WTC11 (cell line): ENCODE measurements around the gene DPP10. TPM values are rescaled to one million over a fixed set of nuclear protein-coding genes. Genes with fewer than 3 reads are reported as not detected.

Experiments used
- ATAC-seq: fragments of 200-7000 bp; cut with Tn5 transposase; 2 replicates; pipeline ENCODE4 v1.10.0; 2021; ENCODE audit warnings: mild to moderate bottlenecking, moderate library complexity
- CTCF ChIA-PET: fragments of 300-600 bp; sonication (Branson Sonifier 250); formaldehyde crosslinking; loops from one replicate; lab custom pipeline; 2021; ENCODE audit warnings: antibody characterized with exemption; lab: Charles Lee
- POLR2A ChIA-PET: fragments of 350-600 bp; sonication (Branson Sonifier 250); formaldehyde crosslinking; loops from one replicate; lab custom pipeline; 2021; ENCODE audit warnings: antibody characterized with exemption; lab: Charles Lee
- DNase-seq: peaks from one replicate; pipeline ENCODE4 v3.0.0; 2021; ENCODE audit warnings: low spot score
- H3K27ac Mint-ChIP-seq: 2 replicates; pipeline ENCODE4 v1.8.0; 2021; ENCODE audit warnings: mixed read lengths
- H3K27me3 Mint-ChIP-seq: 2 replicates; pipeline ENCODE4 v1.8.0; 2021; ENCODE audit warnings: low read depth, mild to moderate bottlenecking, moderate library complexity, mixed read lengths
- H3K36me3 Mint-ChIP-seq: 2 replicates; pipeline ENCODE4 v1.8.0; 2021; ENCODE audit warnings: mixed read lengths
- H3K4me1 Mint-ChIP-seq: 2 replicates; pipeline ENCODE4 v1.8.0; 2022; ENCODE audit warnings: mixed read lengths
- H3K4me3 Mint-ChIP-seq: 2 replicates; pipeline ENCODE4 v1.8.0; 2021; ENCODE audit warnings: mild to moderate bottlenecking, moderate library complexity, mixed read lengths
- H3K9me3 Mint-ChIP-seq: 2 replicates; pipeline ENCODE4 v1.8.0; 2021; ENCODE audit warnings: mixed read lengths
- CREB1 ChIP-seq: sonication (generic); formaldehyde crosslinking; IDR thresholded peaks from 2 replicates; pipeline ENCODE4 v1.8.0; 2023; ENCODE audit warnings: mild to moderate bottlenecking, missing genetic modification reagents
- EMX1 ChIP-seq: fragments of 250-450 bp; sonication (Bioruptor Pico); IDR thresholded peaks from 2 replicates; pipeline ENCODE4 v1.8.0; 2021; ENCODE audit warnings: mild to moderate bottlenecking
- FOXK1 ChIP-seq: sonication (generic); formaldehyde crosslinking; IDR thresholded peaks from 2 replicates; pipeline ENCODE4 v1.8.0; 2022; ENCODE audit warnings: mild to moderate bottlenecking, moderate library complexity, missing genetic modification reagents
- FOXP1 ChIP-seq: sonication (generic); formaldehyde crosslinking; IDR thresholded peaks from 2 replicates; pipeline ENCODE4 v1.8.0; 2022; ENCODE audit warnings: missing genetic modification reagents, mild to moderate bottlenecking, moderate library complexity, borderline replicate concordance
- GABPB1 ChIP-seq: sonication (generic); formaldehyde crosslinking; IDR thresholded peaks from 2 replicates; pipeline ENCODE4 v1.8.1; 2023; ENCODE audit warnings: mild to moderate bottlenecking, missing genetic modification reagents
- GRHL2 ChIP-seq: fragments of 250-450 bp; sonication (Bioruptor Pico); IDR thresholded peaks from 2 replicates; pipeline ENCODE4 v1.8.0; 2022; ENCODE audit warnings: mild to moderate bottlenecking, moderate library complexity; ENCODE audit not compliant: insufficient replicate concordance, severe bottlenecking
- KAT7 ChIP-seq: sonication (generic); formaldehyde crosslinking; IDR thresholded peaks from 2 replicates; pipeline ENCODE4 v1.8.1; 2023; ENCODE audit warnings: missing genetic modification reagents, mild to moderate bottlenecking, borderline replicate concordance
- SP1 ChIP-seq: sonication (generic); formaldehyde crosslinking; conservative IDR thresholded peaks from 2 replicates; pipeline ENCODE4 v1.8.1; 2022; ENCODE audit warnings: missing genetic modification reagents
- TEAD4 ChIP-seq: sonication (generic); formaldehyde crosslinking; IDR thresholded peaks from 2 replicates; pipeline ENCODE4 v1.8.0; 2022; ENCODE audit warnings: mild to moderate bottlenecking, missing genetic modification reagents
- ZNF317 ChIP-seq: sonication (generic); formaldehyde crosslinking; IDR thresholded peaks from 2 replicates; pipeline ENCODE4 v1.8.1; 2023; ENCODE audit warnings: low read depth, mild to moderate bottlenecking, moderate library complexity, missing genetic modification reagents, borderline replicate concordance
- ZNF396 ChIP-seq: fragments of 250-450 bp; sonication (Bioruptor Pico); IDR thresholded peaks from 2 replicates; pipeline ENCODE4 v1.8.0; 2021; ENCODE audit warnings: mild to moderate bottlenecking, moderate library complexity, borderline replicate concordance
- ZNF671 ChIP-seq: fragments of 250-450 bp; sonication (Bioruptor Pico); IDR thresholded peaks from 2 replicates; pipeline ENCODE4 v1.8.0; 2021; ENCODE audit warnings: mild to moderate bottlenecking
- total RNA-seq: library from RNA; stranded (reverse); gene quantifications from 3 replicates; pipeline ENCODE4 v1.2.3, GENCODE V29; 2021
- TF ChIP-seq, protein P1 (sequence below): sonication (generic); formaldehyde crosslinking; IDR thresholded peaks from 2 replicates; pipeline ENCODE4 v1.8.1; 2023; ENCODE audit warnings: mild to moderate bottlenecking, missing genetic modification reagents
- TF ChIP-seq, protein P2 (sequence below): sonication (generic); formaldehyde crosslinking; IDR thresholded peaks from 2 replicates; pipeline ENCODE4 v1.8.1; 2022; ENCODE audit warnings: mild to moderate bottlenecking, missing genetic modification reagents, moderate library complexity, borderline replicate concordance
- TF ChIP-seq, protein P3 (sequence below): sonication (generic); formaldehyde crosslinking; IDR thresholded peaks from 2 replicates; pipeline ENCODE4 v1.8.0; 2023; ENCODE audit warnings: mild to moderate bottlenecking, missing genetic modification reagents
- TF ChIP-seq, protein P4 (sequence below): fragments of 200-600 bp; IDR thresholded peaks from 2 replicates; pipeline ENCODE4 v1.8.0; 2022; ENCODE audit warnings: antibody characterized with exemption
- TF ChIP-seq, protein P5 (sequence below): sonication (generic); formaldehyde crosslinking; IDR thresholded peaks from 2 replicates; pipeline ENCODE4 v1.8.1; 2023; ENCODE audit warnings: mild to moderate bottlenecking, missing genetic modification reagents, borderline replicate concordance
- TF ChIP-seq, protein P6 (sequence below): sonication (generic); formaldehyde crosslinking; IDR thresholded peaks from 2 replicates; pipeline ENCODE4 v1.8.1; 2023; ENCODE audit warnings: mild to moderate bottlenecking, missing genetic modification reagents, moderate library complexity
- TF ChIP-seq, protein P7 (sequence below): sonication (generic); formaldehyde crosslinking; IDR thresholded peaks from 2 replicates; pipeline ENCODE4 v1.8.1; 2022; ENCODE audit warnings: mild to moderate bottlenecking, moderate library complexity, missing genetic modification reagents

Gene DPP10
- total RNA-seq, 1 experiment from 2014 or later = 4.0 TPM

DNA sequence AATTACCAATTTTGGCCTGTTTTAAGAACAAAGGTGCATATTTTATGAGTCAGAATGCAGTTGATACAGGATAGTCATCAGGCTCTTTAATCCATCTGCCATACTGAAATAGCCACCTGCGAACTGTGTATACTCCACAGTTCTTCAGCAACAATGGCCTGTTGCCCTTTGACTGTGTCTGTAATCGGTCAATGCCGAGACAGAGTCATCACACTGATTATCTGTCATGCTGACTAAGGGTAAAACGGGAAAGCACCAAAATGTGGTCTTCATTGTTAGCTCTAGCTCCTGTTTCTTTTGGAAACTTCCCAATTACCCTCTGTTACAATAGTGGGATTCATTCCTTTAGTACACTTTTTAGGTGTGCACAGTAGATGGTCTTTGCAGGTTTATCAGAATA lies 871.7 kb downstream of the DPP10 start (continued):
- TF ChIP-seq, protein P1, sequence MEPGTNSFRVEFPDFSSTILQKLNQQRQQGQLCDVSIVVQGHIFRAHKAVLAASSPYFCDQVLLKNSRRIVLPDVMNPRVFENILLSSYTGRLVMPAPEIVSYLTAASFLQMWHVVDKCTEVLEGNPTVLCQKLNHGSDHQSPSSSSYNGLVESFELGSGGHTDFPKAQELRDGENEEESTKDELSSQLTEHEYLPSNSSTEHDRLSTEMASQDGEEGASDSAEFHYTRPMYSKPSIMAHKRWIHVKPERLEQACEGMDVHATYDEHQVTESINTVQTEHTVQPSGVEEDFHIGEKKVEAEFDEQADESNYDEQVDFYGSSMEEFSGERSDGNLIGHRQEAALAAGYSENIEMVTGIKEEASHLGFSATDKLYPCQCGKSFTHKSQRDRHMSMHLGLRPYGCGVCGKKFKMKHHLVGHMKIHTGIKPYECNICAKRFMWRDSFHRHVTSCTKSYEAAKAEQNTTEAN (CRISPR knock-in tag) = no peak
- TF ChIP-seq, protein P2, sequence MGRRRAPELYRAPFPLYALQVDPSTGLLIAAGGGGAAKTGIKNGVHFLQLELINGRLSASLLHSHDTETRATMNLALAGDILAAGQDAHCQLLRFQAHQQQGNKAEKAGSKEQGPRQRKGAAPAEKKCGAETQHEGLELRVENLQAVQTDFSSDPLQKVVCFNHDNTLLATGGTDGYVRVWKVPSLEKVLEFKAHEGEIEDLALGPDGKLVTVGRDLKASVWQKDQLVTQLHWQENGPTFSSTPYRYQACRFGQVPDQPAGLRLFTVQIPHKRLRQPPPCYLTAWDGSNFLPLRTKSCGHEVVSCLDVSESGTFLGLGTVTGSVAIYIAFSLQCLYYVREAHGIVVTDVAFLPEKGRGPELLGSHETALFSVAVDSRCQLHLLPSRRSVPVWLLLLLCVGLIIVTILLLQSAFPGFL = no peak
- TF ChIP-seq, protein P3, sequence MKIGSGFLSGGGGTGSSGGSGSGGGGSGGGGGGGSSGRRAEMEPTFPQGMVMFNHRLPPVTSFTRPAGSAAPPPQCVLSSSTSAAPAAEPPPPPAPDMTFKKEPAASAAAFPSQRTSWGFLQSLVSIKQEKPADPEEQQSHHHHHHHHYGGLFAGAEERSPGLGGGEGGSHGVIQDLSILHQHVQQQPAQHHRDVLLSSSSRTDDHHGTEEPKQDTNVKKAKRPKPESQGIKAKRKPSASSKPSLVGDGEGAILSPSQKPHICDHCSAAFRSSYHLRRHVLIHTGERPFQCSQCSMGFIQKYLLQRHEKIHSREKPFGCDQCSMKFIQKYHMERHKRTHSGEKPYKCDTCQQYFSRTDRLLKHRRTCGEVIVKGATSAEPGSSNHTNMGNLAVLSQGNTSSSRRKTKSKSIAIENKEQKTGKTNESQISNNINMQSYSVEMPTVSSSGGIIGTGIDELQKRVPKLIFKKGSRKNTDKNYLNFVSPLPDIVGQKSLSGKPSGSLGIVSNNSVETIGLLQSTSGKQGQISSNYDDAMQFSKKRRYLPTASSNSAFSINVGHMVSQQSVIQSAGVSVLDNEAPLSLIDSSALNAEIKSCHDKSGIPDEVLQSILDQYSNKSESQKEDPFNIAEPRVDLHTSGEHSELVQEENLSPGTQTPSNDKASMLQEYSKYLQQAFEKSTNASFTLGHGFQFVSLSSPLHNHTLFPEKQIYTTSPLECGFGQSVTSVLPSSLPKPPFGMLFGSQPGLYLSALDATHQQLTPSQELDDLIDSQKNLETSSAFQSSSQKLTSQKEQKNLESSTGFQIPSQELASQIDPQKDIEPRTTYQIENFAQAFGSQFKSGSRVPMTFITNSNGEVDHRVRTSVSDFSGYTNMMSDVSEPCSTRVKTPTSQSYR (CRISPR knock-in tag) = no peak
- TF ChIP-seq, protein P4, sequence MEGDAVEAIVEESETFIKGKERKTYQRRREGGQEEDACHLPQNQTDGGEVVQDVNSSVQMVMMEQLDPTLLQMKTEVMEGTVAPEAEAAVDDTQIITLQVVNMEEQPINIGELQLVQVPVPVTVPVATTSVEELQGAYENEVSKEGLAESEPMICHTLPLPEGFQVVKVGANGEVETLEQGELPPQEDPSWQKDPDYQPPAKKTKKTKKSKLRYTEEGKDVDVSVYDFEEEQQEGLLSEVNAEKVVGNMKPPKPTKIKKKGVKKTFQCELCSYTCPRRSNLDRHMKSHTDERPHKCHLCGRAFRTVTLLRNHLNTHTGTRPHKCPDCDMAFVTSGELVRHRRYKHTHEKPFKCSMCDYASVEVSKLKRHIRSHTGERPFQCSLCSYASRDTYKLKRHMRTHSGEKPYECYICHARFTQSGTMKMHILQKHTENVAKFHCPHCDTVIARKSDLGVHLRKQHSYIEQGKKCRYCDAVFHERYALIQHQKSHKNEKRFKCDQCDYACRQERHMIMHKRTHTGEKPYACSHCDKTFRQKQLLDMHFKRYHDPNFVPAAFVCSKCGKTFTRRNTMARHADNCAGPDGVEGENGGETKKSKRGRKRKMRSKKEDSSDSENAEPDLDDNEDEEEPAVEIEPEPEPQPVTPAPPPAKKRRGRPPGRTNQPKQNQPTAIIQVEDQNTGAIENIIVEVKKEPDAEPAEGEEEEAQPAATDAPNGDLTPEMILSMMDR = no peak
- TF ChIP-seq, protein P5, sequence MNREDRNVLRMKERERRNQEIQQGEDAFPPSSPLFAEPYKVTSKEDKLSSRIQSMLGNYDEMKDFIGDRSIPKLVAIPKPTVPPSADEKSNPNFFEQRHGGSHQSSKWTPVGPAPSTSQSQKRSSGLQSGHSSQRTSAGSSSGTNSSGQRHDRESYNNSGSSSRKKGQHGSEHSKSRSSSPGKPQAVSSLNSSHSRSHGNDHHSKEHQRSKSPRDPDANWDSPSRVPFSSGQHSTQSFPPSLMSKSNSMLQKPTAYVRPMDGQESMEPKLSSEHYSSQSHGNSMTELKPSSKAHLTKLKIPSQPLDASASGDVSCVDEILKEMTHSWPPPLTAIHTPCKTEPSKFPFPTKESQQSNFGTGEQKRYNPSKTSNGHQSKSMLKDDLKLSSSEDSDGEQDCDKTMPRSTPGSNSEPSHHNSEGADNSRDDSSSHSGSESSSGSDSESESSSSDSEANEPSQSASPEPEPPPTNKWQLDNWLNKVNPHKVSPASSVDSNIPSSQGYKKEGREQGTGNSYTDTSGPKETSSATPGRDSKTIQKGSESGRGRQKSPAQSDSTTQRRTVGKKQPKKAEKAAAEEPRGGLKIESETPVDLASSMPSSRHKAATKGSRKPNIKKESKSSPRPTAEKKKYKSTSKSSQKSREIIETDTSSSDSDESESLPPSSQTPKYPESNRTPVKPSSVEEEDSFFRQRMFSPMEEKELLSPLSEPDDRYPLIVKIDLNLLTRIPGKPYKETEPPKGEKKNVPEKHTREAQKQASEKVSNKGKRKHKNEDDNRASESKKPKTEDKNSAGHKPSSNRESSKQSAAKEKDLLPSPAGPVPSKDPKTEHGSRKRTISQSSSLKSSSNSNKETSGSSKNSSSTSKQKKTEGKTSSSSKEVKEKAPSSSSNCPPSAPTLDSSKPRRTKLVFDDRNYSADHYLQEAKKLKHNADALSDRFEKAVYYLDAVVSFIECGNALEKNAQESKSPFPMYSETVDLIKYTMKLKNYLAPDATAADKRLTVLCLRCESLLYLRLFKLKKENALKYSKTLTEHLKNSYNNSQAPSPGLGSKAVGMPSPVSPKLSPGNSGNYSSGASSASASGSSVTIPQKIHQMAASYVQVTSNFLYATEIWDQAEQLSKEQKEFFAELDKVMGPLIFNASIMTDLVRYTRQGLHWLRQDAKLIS = no peak
- TF ChIP-seq GRHL2 (CRISPR knock-in tag) (no peak), KAT7 (CRISPR knock-in tag) (no peak), SP1 (CRISPR knock-in tag) (no peak)
- TF ChIP-seq, all 79 proteins: peak for 0

DNA sequence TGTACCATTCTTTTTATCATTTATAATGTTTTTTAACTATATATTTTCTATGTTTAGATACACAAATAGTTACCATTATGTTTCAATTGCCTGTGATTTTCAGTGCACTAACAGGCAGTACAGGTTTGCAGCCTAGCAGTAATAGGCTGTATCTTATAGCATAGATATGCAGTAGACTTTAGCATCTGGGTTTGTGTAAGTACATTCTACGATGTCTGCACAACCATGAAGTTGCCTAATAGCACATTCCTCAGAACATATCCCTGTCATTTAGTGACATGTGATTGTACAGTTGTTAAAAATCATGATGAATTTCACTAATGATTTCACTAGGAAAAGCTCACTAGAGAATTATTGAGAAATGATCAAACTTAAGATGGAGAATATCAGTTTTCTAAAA lies 884.6 kb downstream of the DPP10 start:
- H3K36me3 Mint-ChIP-seq = peaks cover 27% of the 10 kb centered on the region
- ATAC-seq (no peak), DNase-seq (no peak)
- CTCF ChIA-PET = no interaction called here
- H3K27me3 Mint-ChIP-seq = peaks cover 4% of the 10 kb centered on the region; the same call in 1 of the 2 replicates
- POLR2A ChIA-PET = no interaction called here
- no peak overlapping the region for H3K4me3 Mint-ChIP-seq
- H3K4me1 Mint-ChIP-seq = peaks cover 3% of the 10 kb centered on the region; the same call in 1 of the 2 replicates
- no peak overlapping the region for H3K27ac Mint-ChIP-seq
- H3K9me3 Mint-ChIP-seq = peaks cover 25% of the 10 kb centered on the region
- TF ChIP-seq FOXP1 (CRISPR knock-in tag) = no peak
- TF ChIP-seq KAT7 (CRISPR knock-in tag) = no peak

DNA sequence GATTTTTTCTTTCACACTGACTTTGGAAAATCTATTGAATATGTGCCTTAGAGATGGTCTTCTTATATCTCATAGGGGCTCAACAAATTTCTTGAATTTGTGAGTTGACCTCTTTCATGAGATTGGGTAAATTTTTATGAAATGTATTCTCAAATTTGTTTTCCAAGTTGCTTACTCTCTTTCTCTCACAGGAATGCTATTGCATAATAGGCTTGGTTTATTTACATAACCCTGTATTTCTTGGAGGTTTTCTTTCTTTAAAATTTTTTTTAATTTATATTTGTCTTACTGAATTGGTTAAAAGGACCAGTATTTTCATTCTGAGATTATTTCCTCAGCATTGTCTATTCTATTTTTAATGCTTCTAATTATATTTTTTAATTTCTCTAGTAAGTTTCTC lies 917.1 kb downstream of the DPP10 start:
- H3K36me3 Mint-ChIP-seq = peaks cover 58% of the 10 kb centered on the region
- CTCF ChIA-PET = no interaction called here
- TF ChIP-seq SP1 (CRISPR knock-in tag) (no peak), ZNF396 (CRISPR knock-in tag) (no peak), ZNF317 (CRISPR knock-in tag) (no peak), EMX1 (CRISPR knock-in tag) (no peak), TEAD4 (CRISPR knock-in tag) (no peak), FOXK1 (CRISPR knock-in tag) (no peak), GRHL2 (CRISPR knock-in tag) (no peak), GABPB1 (no peak), CREB1 (CRISPR knock-in tag) (no peak), ZNF671 (CRISPR knock-in tag) (no peak)
- TF ChIP-seq, protein P1 (CRISPR knock-in tag) = no peak
- TF ChIP-seq, protein P6, sequence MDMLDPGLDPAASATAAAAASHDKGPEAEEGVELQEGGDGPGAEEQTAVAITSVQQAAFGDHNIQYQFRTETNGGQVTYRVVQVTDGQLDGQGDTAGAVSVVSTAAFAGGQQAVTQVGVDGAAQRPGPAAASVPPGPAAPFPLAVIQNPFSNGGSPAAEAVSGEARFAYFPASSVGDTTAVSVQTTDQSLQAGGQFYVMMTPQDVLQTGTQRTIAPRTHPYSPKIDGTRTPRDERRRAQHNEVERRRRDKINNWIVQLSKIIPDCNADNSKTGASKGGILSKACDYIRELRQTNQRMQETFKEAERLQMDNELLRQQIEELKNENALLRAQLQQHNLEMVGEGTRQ (CRISPR knock-in tag) = no peak
- TF ChIP-seq, protein P7, sequence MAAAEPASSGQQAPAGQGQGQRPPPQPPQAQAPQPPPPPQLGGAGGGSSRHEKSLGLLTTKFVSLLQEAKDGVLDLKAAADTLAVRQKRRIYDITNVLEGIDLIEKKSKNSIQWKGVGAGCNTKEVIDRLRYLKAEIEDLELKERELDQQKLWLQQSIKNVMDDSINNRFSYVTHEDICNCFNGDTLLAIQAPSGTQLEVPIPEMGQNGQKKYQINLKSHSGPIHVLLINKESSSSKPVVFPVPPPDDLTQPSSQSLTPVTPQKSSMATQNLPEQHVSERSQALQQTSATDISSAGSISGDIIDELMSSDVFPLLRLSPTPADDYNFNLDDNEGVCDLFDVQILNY (CRISPR knock-in tag) = no peak

More for the DNA sequence above, 917.1 kb downstream of the DPP10 start:
- DNase-seq (no peak), ATAC-seq (no peak)
- H3K27me3 Mint-ChIP-seq = no peaks in the 10 kb centered on the region; the same call in 1 of the 2 replicates
- no peak overlapping the region for H3K4me3 Mint-ChIP-seq
- no peak overlapping the region for H3K27ac Mint-ChIP-seq
- peaks cover 25% of the 10 kb centered on the region for H3K4me1 Mint-ChIP-seq
- POLR2A ChIA-PET = no interaction called here
- H3K9me3 Mint-ChIP-seq = peaks cover 69% of the 10 kb centered on the region
